HEK293 (cell line): ENCODE data around the gene TEDC2.

Experiments used
- CTCF ChIA-PET: fragments of 350-600 bp; formaldehyde crosslinking; extraction: SDS; loops from one replicate; lab custom pipeline; 2021; ENCODE audit warnings: antibody characterized with exemption; lab: Yijun Ruan, JAX
- POLR2A ChIA-PET: fragments of 300-600 bp; formaldehyde crosslinking; extraction: SDS; loops from one replicate; lab custom pipeline; 2020; ENCODE audit warnings: antibody characterized with exemption, inconsistent platforms; lab: Yijun Ruan, JAX
- H3K27ac ChIP-seq: fragments of 200-500 bp; sonication (Bioruptor generic); 2 replicates; pipeline ENCODE4 v1.5.1; 2014; ENCODE audit warnings: low read depth, low read length, control low read depth, inconsistent platforms; ENCODE audit errors: extremely low read depth
- H3K36me3 ChIP-seq, 2 experiments: fragments of 200-500 bp in 1 of 2; sonication (Bioruptor generic) in 1 of 2; 1 replicate in 1 of 2; 2 replicates in 1 of 2; pipeline ENCODE4 v1.5.1; 2014 to 2017; ENCODE audit warnings: inconsistent platforms in 2 of 2, low read length in 2 of 2; ENCODE audit not compliant: control insufficient read depth in 2 of 2, insufficient read depth in 1 of 2
- H3K4me1 ChIP-seq: fragments of 200-500 bp; sonication (Bioruptor generic); 2 replicates; pipeline ENCODE4 v1.5.1; 2014; ENCODE audit warnings: mild to moderate bottlenecking, low read length, inconsistent platforms; ENCODE audit not compliant: control insufficient read depth, insufficient read depth
- H3K4me3 ChIP-seq: 2 replicates; pipeline ENCODE4 v1.5.1; 2011; ENCODE audit warnings: low read depth, mild to moderate bottlenecking, control low read depth, low read length, moderate library complexity
- H3K9me3 ChIP-seq: fragments of 200-500 bp; sonication (Bioruptor generic); 2 replicates; pipeline ENCODE4 v1.5.1; 2014; ENCODE audit warnings: low read depth, low read length, inconsistent platforms; ENCODE audit not compliant: control insufficient read depth, insufficient read depth
- EGR2 ChIP-seq: fragments of 450-650 bp; formaldehyde crosslinking; IDR thresholded peaks from 2 replicates; pipeline ENCODE4 v1.5.1; 2016; ENCODE audit warnings: low read depth, missing biosample characterization, missing genetic modification characterization
- GLI4 ChIP-seq: fragments of 450-650 bp; formaldehyde crosslinking; IDR thresholded peaks from 2 replicates; pipeline ENCODE4 v1.5.1; 2016; ENCODE audit warnings: missing biosample characterization, missing genetic modification characterization
- KLF10 ChIP-seq: fragments of 450-650 bp; IDR thresholded peaks from 2 replicates; pipeline ENCODE4 v1.5.1; 2018; ENCODE audit warnings: missing biosample characterization, mild to moderate bottlenecking, missing genetic modification characterization
- KLF16 ChIP-seq: fragments of 450-650 bp; formaldehyde crosslinking; IDR thresholded peaks from 2 replicates; pipeline ENCODE4 v1.5.1; 2017; ENCODE audit warnings: missing biosample characterization, missing genetic modification characterization
- SCRT2 ChIP-seq: fragments of 450-650 bp; formaldehyde crosslinking; IDR thresholded peaks from 2 replicates; pipeline ENCODE4 v1.5.1; 2016; ENCODE audit warnings: missing biosample characterization, missing genetic modification characterization
- SP2 ChIP-seq: fragments of 450-650 bp; formaldehyde crosslinking; IDR thresholded peaks from 2 replicates; pipeline ENCODE4 v1.5.1; 2016; ENCODE audit warnings: missing biosample characterization, missing genetic modification characterization
- SP7 ChIP-seq: fragments of 450-650 bp; formaldehyde crosslinking; IDR thresholded peaks from 2 replicates; pipeline ENCODE4 v1.5.1; 2016; ENCODE audit warnings: missing biosample characterization, missing genetic modification characterization
- TSHZ1 ChIP-seq: fragments of 450-650 bp; formaldehyde crosslinking; IDR thresholded peaks from 2 replicates; pipeline ENCODE4 v1.5.1; 2016; ENCODE audit warnings: missing biosample characterization, missing genetic modification characterization, borderline replicate concordance
- ZBTB17 ChIP-seq: fragments of 450-650 bp; formaldehyde crosslinking; IDR thresholded peaks from 2 replicates; pipeline ENCODE4 v1.5.1; 2016; ENCODE audit warnings: missing biosample characterization, missing genetic modification characterization
- ZBTB20 ChIP-seq: fragments of 450-650 bp; formaldehyde crosslinking; IDR thresholded peaks from 2 replicates; pipeline ENCODE4 v1.5.1; 2016; ENCODE audit warnings: missing biosample characterization, missing genetic modification characterization
- ZFHX2 ChIP-seq: fragments of 450-650 bp; formaldehyde crosslinking; conservative IDR thresholded peaks from 2 replicates; pipeline ENCODE4 v1.5.1; 2016; ENCODE audit warnings: missing biosample characterization, missing genetic modification characterization
- ZFP37 ChIP-seq: fragments of 450-650 bp; formaldehyde crosslinking; IDR thresholded peaks from 2 replicates; pipeline ENCODE4 v1.5.1; 2016; ENCODE audit warnings: missing biosample characterization, missing genetic modification characterization
- ZNF175 ChIP-seq: fragments of 450-650 bp; formaldehyde crosslinking; IDR thresholded peaks from 2 replicates; pipeline ENCODE4 v1.5.1; 2016; ENCODE audit warnings: missing biosample characterization, missing genetic modification characterization
- ZNF292 ChIP-seq: fragments of 450-650 bp; formaldehyde crosslinking; IDR thresholded peaks from 2 replicates; pipeline ENCODE4 v1.5.1; 2016; ENCODE audit warnings: low read depth, missing biosample characterization, missing genetic modification characterization, borderline replicate concordance
- ZNF335 ChIP-seq: fragments of 450-650 bp; formaldehyde crosslinking; conservative IDR thresholded peaks from 2 replicates; pipeline ENCODE4 v1.5.1; 2016; ENCODE audit warnings: missing biosample characterization, missing genetic modification characterization
- ZNF366 ChIP-seq: fragments of 450-650 bp; formaldehyde crosslinking; conservative IDR thresholded peaks from 2 replicates; pipeline ENCODE4 v1.5.1; 2016; ENCODE audit warnings: missing biosample characterization, missing genetic modification characterization
- ZNF416 ChIP-seq: fragments of 450-650 bp; formaldehyde crosslinking; IDR thresholded peaks from 2 replicates; pipeline ENCODE4 v1.5.1; 2016; ENCODE audit warnings: missing biosample characterization, missing genetic modification characterization
- ZNF433 ChIP-seq: fragments of 450-650 bp; formaldehyde crosslinking; IDR thresholded peaks from 2 replicates; pipeline ENCODE4 v1.5.1; 2016; ENCODE audit warnings: missing biosample characterization, missing genetic modification characterization, low read depth
- ZNF544 ChIP-seq: fragments of 450-650 bp; formaldehyde crosslinking; IDR thresholded peaks from 2 replicates; pipeline ENCODE4 v1.5.0; 2017; ENCODE audit warnings: missing biosample characterization, missing genetic modification characterization
- ZNF558 ChIP-seq: fragments of 450-650 bp; formaldehyde crosslinking; IDR thresholded peaks from 2 replicates; pipeline ENCODE4 v1.5.1; 2016; ENCODE audit warnings: missing biosample characterization, missing genetic modification characterization
- ZNF585B ChIP-seq: fragments of 450-650 bp; formaldehyde crosslinking; IDR thresholded peaks from 2 replicates; pipeline ENCODE4 v1.5.1; 2016; ENCODE audit warnings: missing biosample characterization, missing genetic modification characterization
- ZNF677 ChIP-seq: fragments of 450-650 bp; IDR thresholded peaks from 2 replicates; pipeline ENCODE4 v1.5.0; 2018; ENCODE audit warnings: missing biosample characterization, mild to moderate bottlenecking, missing genetic modification characterization, moderate library complexity
- ZNF701 ChIP-seq: fragments of 450-650 bp; formaldehyde crosslinking; IDR thresholded peaks from 2 replicates; pipeline ENCODE4 v1.5.1; 2016; ENCODE audit warnings: missing biosample characterization, missing genetic modification characterization
- ZNF76 ChIP-seq: fragments of 450-650 bp; formaldehyde crosslinking; IDR thresholded peaks from 2 replicates; pipeline ENCODE4; 2016; ENCODE audit warnings: low read depth, missing biosample characterization, missing genetic modification characterization, borderline replicate concordance
- ZNF777 ChIP-seq: fragments of 450-650 bp; formaldehyde crosslinking; IDR thresholded peaks from 2 replicates; pipeline ENCODE4 v1.5.1; 2017; ENCODE audit warnings: missing biosample characterization, missing genetic modification characterization, borderline replicate concordance
- ZNF837 ChIP-seq: fragments of 450-650 bp; formaldehyde crosslinking; IDR thresholded peaks from 2 replicates; pipeline ENCODE4 v1.5.1; 2016; ENCODE audit warnings: missing biosample characterization, missing genetic modification characterization
- TF ChIP-seq, protein P1 (sequence below): fragments of 450-650 bp; formaldehyde crosslinking; IDR thresholded peaks from 2 replicates; pipeline ENCODE4 v1.5.1; 2016; ENCODE audit warnings: missing biosample characterization, missing genetic modification characterization, low read depth

TEDC2 gene

GRCh38 chr16:2429034-2429770 lies 30.7 kb upstream of the TEDC2 start, which contains the start of gene CCNF (continued):
- TF ChIP-seq ZNF677 (tag by site-specific recombination) (no peak), SP7 (peak; percentile 43; the same call in 1 of the 2 replicates), ZFHX2 (peak; percentile 77; the same call in 1 of the 2 replicates), ZNF777 (tag by site-specific recombination) (peak; percentile 9; the same call in 1 of the 2 replicates), EGR2 (peak; percentile 68), ZFP37 (tag by site-specific recombination) (0 out of 2 replicates have a peak, but pooled peaks have one; percentile 7), ZNF175 (tag by site-specific recombination) (no peak)
- TF ChIP-seq, protein P1, sequence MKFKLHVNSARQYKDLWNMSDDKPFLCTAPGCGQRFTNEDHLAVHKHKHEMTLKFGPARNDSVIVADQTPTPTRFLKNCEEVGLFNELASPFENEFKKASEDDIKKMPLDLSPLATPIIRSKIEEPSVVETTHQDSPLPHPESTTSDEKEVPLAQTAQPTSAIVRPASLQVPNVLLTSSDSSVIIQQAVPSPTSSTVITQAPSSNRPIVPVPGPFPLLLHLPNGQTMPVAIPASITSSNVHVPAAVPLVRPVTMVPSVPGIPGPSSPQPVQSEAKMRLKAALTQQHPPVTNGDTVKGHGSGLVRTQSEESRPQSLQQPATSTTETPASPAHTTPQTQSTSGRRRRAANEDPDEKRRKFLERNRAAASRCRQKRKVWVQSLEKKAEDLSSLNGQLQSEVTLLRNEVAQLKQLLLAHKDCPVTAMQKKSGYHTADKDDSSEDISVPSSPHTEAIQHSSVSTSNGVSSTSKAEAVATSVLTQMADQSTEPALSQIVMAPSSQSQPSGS (tag by site-specific recombination): no peak

GRCh38 chr16:2429771-2430663 lies 29.9 kb upstream of the TEDC2 start:
- ChIA-PET CTCF (interaction anchor here (0.5 to 1.1 kb wide), 7 partner anchors 10 to 90 kb away, joined by 3 to 8 read pairs (median 3); partner anchors contain the start of gene ABCA3), POLR2A (interaction anchor here (0.5 to 2.3 kb wide), 7 partner anchors 10 to 552 kb away, joined by 3 to 11 read pairs (median 5); partner anchors contain the start of gene ECI1)
- Histone ChIP-seq H3K4me1 (no peaks in the 10 kb centered on the region; the same call in 1 of the 2 replicates), H3K36me3 (peaks cover 23 to 38% of the 10 kb centered on the region in 2 experiments; a peak in 2 of 3 replicates), H3K9me3 (no peaks in the 10 kb centered on the region), H3K27ac (peak overlapping the region; percentile 78; the same call in 1 of the 2 replicates), H3K4me3 (peak overlapping the region; percentile 92)
- TF ChIP-seq SCRT2 (tag by site-specific recombination) (peak; percentile 73), TSHZ1 (tag by site-specific recombination) (no peak), ZNF701 (tag by site-specific recombination) (no peak), ZFHX2 (peak; percentile 51; the same call in 1 of the 2 replicates), ZBTB20 (tag by site-specific recombination) (peak; percentile 64), EGR2 (peak; percentile 56; the same call in 1 of the 2 replicates), ZBTB17 (tag by site-specific recombination) (peak; percentile 89), KLF10 (tag by site-specific recombination) (no peak), ZNF585B (no peak), ZNF416 (tag by site-specific recombination) (no peak), ZNF366 (tag by site-specific recombination) (0 out of 2 replicates have a peak, but pooled peaks have one; percentile 53), ZNF292 (tag by site-specific recombination) (no peak), SP2 (peak; percentile 78), ZNF558 (tag by site-specific recombination) (no peak), GLI4 (no peak), ZNF837 (tag by site-specific recombination) (no peak), ZNF433 (no peak), ZNF544 (no peak), ZNF335 (tag by site-specific recombination) (peak; percentile 59), KLF16 (tag by site-specific recombination) (0 out of 2 replicates have a peak, but pooled peaks have one; percentile 19), ZNF76 (tag by site-specific recombination) (0 out of 2 replicates have a peak, but pooled peaks have one; percentile 14)
